Measurements from ENCODE around the gene ELFN2. TPM values are rescaled to one million over a fixed set of nuclear protein-coding genes. Genes with fewer than 3 reads are reported as not detected.

Gene ELFN2
- total and polyA plus RNA-seq, 2 donors (not counting 3 experiments of a cell fraction or from before 2014, with no cell fraction given), result 0.41 to 1.3 TPM

- Histone ChIP-seq H3K4me1 (ENCODE audit: control insufficient read depth, extremely low read depth, insufficient read depth, low read length) (no peaks in the 10 kb centered on the region), H3K9me1 (replicated peaks; ENCODE audit: control insufficient read depth, extremely low read depth, insufficient read depth, low read length) (no peaks in the 10 kb centered on the region), H3K79me2 (ENCODE audit: control insufficient read depth, insufficient read depth, low read length) (no peaks in the 10 kb centered on the region), H2AFZ (ENCODE audit: low read depth, low read length) (no peak overlapping the region), H4K20me1 (replicated peaks; ENCODE audit: control insufficient read depth, extremely low read depth, insufficient read depth, low read length) (no peaks in the 10 kb centered on the region), H3K9me3 (replicated peaks; ENCODE audit: control insufficient read depth, insufficient read depth, low read length) (no peaks in the 10 kb centered on the region), H3K27me3 (ENCODE audit: control insufficient read depth in 2 of 2, insufficient read depth in 2 of 2, low read length in 2 of 2) (peaks cover 0 to 2% of the 10 kb centered on the region in 2 experiments), H3K4me3 (replicated peaks in 1 of 3; ENCODE audit: insufficient read depth in 1 of 3, low read depth in 1 of 3, low read length in 3 of 3) (no peak overlapping the region), H3K9ac (replicated peaks; ENCODE audit: extremely low read depth, insufficient read depth, low read length) (no peak overlapping the region), H3K27ac (ENCODE audit: insufficient read depth, low read depth, low read length) (no peak overlapping the region), H3K36me3 (ENCODE audit: control insufficient read depth in 2 of 2, extremely low read depth in 1 of 2, insufficient read depth in 2 of 2, low read length in 2 of 2) (no peaks in the 10 kb centered on the region), H3K4me2 (ENCODE audit: insufficient read depth, low read length) (no peak overlapping the region)
- dilution Hi-C loops (cut with MboI; ENCODE audit: extremely low pct_ligation_motif_present, low sequenced_read_pairs), result no loop called here
- no TSS peak for BruUV-seq (replicated peaks)
- TF ChIP-seq, protein P1, sequence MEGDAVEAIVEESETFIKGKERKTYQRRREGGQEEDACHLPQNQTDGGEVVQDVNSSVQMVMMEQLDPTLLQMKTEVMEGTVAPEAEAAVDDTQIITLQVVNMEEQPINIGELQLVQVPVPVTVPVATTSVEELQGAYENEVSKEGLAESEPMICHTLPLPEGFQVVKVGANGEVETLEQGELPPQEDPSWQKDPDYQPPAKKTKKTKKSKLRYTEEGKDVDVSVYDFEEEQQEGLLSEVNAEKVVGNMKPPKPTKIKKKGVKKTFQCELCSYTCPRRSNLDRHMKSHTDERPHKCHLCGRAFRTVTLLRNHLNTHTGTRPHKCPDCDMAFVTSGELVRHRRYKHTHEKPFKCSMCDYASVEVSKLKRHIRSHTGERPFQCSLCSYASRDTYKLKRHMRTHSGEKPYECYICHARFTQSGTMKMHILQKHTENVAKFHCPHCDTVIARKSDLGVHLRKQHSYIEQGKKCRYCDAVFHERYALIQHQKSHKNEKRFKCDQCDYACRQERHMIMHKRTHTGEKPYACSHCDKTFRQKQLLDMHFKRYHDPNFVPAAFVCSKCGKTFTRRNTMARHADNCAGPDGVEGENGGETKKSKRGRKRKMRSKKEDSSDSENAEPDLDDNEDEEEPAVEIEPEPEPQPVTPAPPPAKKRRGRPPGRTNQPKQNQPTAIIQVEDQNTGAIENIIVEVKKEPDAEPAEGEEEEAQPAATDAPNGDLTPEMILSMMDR (IDR thresholded peaks at IDR 0.05; ENCODE audit: extremely low read depth in 1 of 2, insufficient read depth in 1 of 2, low read depth in 1 of 2, low read length in 2 of 2), result no peak
- no peak for TF ChIP-seq JUN (IDR thresholded peaks at IDR 0.05; ENCODE audit: borderline replicate concordance, insufficient read depth, insufficient read length, low read depth)
- no peak for TF ChIP-seq EZH2 (IDR thresholded peaks at IDR 0.05; ENCODE audit: borderline replicate concordance, low read depth, low read length, severe bottlenecking)
- no peak for TF ChIP-seq FOS (IDR thresholded peaks at IDR 0.05; ENCODE audit: borderline replicate concordance, insufficient read depth, low read length)
- no peak for TF ChIP-seq GATA2 (IDR thresholded peaks at IDR 0.05; ENCODE audit: insufficient read depth, insufficient read length, low read depth, low read length)
- no peak for TF ChIP-seq POLR2A (IDR thresholded peaks at IDR 0.05; ENCODE audit: low read depth, low read length)
- no peak for TF ChIP-seq MAX (IDR thresholded peaks at IDR 0.05; ENCODE audit: insufficient read depth, insufficient read length)
- TF ChIP-seq POLR2AphosphoS5 (IDR thresholded peaks at IDR 0.05; ENCODE audit: insufficient read depth, low read depth, low read length), result no peak
- no peak for TF ChIP-seq MYC (IDR thresholded peaks at IDR 0.05; ENCODE audit: low read depth, low read length)
- ChIA-PET CTCF (interaction anchor here (1.0 to 1.4 kb wide), 2 partner anchors 16 to 47 kb away, joined by 3 read pairs; no protein-coding TSS in a partner anchor), POLR2A (interaction anchor here (0.6 kb wide), 1 partner anchor 608 kb away, joined by 3 read pairs; no protein-coding TSS in a partner anchor)
- intact Hi-C loops (cut with micrococcal nuclease), result no loop called here
- FAIRE-seq (no peak), DNase-seq (ENCODE audit: low read depth, low spot score) (no peak)
Observed at GRCh38 chr22:37386441-37386840, 40.8 kb downstream of the ELFN2 start.

All from endothelial cell of umbilical vein (primary cell).